Breast epithelium (tissue), 3 donors: Measurements from ENCODE around the gene SRF.
"Not testable (repeated sequence)": the region's sequence is repeated elsewhere in the genome, so short reads cannot be mapped to it uniquely, and the experiment has no call there.

Experiments used
- POLR2A ChIP-seq: fragments of 450-650 bp; IDR thresholded peaks from one replicate; pipeline ENCODE4 v1.6.1; 2016; ENCODE audit warnings: antibody characterized with exemption, mild to moderate bottlenecking, moderate library complexity
- TF ChIP-seq, protein P1 (sequence below), 3 donors: fragments of 450-650 bp; IDR thresholded peaks; one replicate each; pipeline ENCODE4 v1.5.1; 2016 to 2017; ENCODE audit warnings: antibody characterized with exemption in 3 of 3, mild to moderate bottlenecking in 3 of 3, moderate library complexity in 3 of 3

DNA sequence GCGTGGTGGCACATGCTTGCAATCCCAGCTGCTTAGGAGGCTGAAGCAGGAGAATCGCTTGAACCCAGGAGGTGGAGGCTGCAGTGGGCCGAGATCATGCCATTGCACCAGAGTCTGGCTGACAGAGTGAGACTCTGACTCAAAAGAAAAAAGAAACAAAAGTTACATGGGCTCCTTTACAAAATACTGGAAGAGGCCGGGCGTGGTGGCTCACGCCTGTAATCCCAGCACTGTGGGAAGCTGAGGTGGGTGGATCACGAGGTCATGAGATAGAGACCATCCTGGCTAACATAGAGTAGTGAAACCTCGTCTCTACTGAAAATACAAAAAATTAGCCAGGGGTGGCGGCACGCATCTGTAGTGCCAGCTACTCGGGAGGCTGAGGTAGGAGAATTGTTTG, 31.1 kb upstream of the SRF start:
- TF ChIP-seq, protein P1, sequence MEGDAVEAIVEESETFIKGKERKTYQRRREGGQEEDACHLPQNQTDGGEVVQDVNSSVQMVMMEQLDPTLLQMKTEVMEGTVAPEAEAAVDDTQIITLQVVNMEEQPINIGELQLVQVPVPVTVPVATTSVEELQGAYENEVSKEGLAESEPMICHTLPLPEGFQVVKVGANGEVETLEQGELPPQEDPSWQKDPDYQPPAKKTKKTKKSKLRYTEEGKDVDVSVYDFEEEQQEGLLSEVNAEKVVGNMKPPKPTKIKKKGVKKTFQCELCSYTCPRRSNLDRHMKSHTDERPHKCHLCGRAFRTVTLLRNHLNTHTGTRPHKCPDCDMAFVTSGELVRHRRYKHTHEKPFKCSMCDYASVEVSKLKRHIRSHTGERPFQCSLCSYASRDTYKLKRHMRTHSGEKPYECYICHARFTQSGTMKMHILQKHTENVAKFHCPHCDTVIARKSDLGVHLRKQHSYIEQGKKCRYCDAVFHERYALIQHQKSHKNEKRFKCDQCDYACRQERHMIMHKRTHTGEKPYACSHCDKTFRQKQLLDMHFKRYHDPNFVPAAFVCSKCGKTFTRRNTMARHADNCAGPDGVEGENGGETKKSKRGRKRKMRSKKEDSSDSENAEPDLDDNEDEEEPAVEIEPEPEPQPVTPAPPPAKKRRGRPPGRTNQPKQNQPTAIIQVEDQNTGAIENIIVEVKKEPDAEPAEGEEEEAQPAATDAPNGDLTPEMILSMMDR (IDR thresholded peaks at IDR 0.05): not testable (repeated sequence)
- not testable (repeated sequence) for TF ChIP-seq POLR2A
